ENCODE measurements around the gene AGT. TPM values are rescaled to one million over a fixed set of nuclear protein-coding genes. Genes with fewer than 3 reads are reported as not detected.
A peak's percentile ranks its signal among the peaks of the same experiment; 100 is the strongest.

The AGT gene
- total and polyA plus RNA-seq, 2 experiments from 2014 or later = not detected

- Histone ChIP-seq H3K9me3 (ENCODE audit: low read depth) (no peaks in the 10 kb centered on the region), H4K20me1 (ENCODE audit: insufficient read depth) (no peaks in the 10 kb centered on the region), H3K27ac (no peak overlapping the region), H3F3A (ENCODE audit: insufficient read depth) (no peaks in the 10 kb centered on the region), H3K9me2 (ENCODE audit: insufficient read depth) (no peaks in the 10 kb centered on the region), H3K79me2 (ENCODE audit: insufficient read depth) (no peaks in the 10 kb centered on the region), H3K36me3 (ENCODE audit: low read depth) (no peaks in the 10 kb centered on the region), H3K4me1 (ENCODE audit: insufficient read depth) (peaks cover 6% of the 10 kb centered on the region), H3K27me3 (replicated peaks; ENCODE audit: insufficient read depth) (peaks cover 3% of the 10 kb centered on the region; the same call in 1 of the 2 replicates), H3K4me2 (ENCODE audit: unreplicated experiment) (no peak overlapping the region), H3K9ac (no peak overlapping the region), H2AFZ (no peak overlapping the region), H3K4me3 (no peak overlapping the region)
- 53 to 63% methylated on average over 3 of the region's 3 CpGs for WGBS, 2 experiments (ENCODE audit: low coverage in 1 of 2, low lambda C conversion rate in 2 of 2, missing lambda C conversion rate in 2 of 2)
- in situ Hi-C loops (cut with MboI) = no loop called here
- TF ChIP-seq EZH2 (IDR thresholded peaks at IDR 0.05; ENCODE audit: insufficient read depth, poor library complexity, severe bottlenecking) (no peak), EZH2phosphoT487 (IDR thresholded peaks at IDR 0.05; ENCODE audit: insufficient read depth, low read depth) (no peak)
- no peak for DNase-seq
These were observed 1.6 kb upstream of the AGT start for GRCh38 chr1:230715510-230715909.

- no peaks in the 10 kb centered on the region for H3K9me2 ChIP-seq (ENCODE audit: insufficient read depth)
- H3K4me3 ChIP-seq = peak overlapping the region; percentile 49
- TF ChIP-seq EZH2 (IDR thresholded peaks at IDR 0.05; ENCODE audit: insufficient read depth, poor library complexity, severe bottlenecking) (no peak), EZH2phosphoT487 (IDR thresholded peaks at IDR 0.05; ENCODE audit: insufficient read depth, low read depth) (no peak)
- H2AFZ ChIP-seq = no peak overlapping the region
- no peaks in the 10 kb centered on the region for H3K79me2 ChIP-seq (ENCODE audit: insufficient read depth)
- no peak overlapping the region for H3K27ac ChIP-seq
- H3K9me3 ChIP-seq (ENCODE audit: low read depth) = no peaks in the 10 kb centered on the region
- no peak for DNase-seq
- H3K4me1 ChIP-seq (ENCODE audit: insufficient read depth) = peaks cover 6% of the 10 kb centered on the region
- H3K4me2 ChIP-seq (ENCODE audit: unreplicated experiment) = peak overlapping the region; percentile 68
- H4K20me1 ChIP-seq (ENCODE audit: insufficient read depth) = no peaks in the 10 kb centered on the region
- no peaks in the 10 kb centered on the region for H3K36me3 ChIP-seq (ENCODE audit: low read depth)
- peaks cover 3% of the 10 kb centered on the region; the same call in 1 of the 2 replicates for H3K27me3 ChIP-seq (replicated peaks; ENCODE audit: insufficient read depth)
- 68 to 75% methylated on average over 8 of the region's 8 CpGs for WGBS, 2 experiments (ENCODE audit: low coverage in 1 of 2, low lambda C conversion rate in 2 of 2, missing lambda C conversion rate in 2 of 2)
- no peak overlapping the region for H3K9ac ChIP-seq
- in situ Hi-C loops (cut with MboI) = no loop called here
- H3F3A ChIP-seq (ENCODE audit: insufficient read depth) = no peaks in the 10 kb centered on the region
These were observed 391 bp downstream of the AGT start for GRCh38 chr1:230713547-230713914.

GRCh38 chr1:230713138-230713537, 784 bp downstream of the AGT start:
- no peaks in the 10 kb centered on the region for H3F3A ChIP-seq (ENCODE audit: insufficient read depth)
- H3K79me2 ChIP-seq (ENCODE audit: insufficient read depth) = no peaks in the 10 kb centered on the region
- peaks cover 3% of the 10 kb centered on the region; the same call in 1 of the 2 replicates for H3K27me3 ChIP-seq (replicated peaks; ENCODE audit: insufficient read depth)
- no peak overlapping the region for H3K27ac ChIP-seq
- DNase-seq = no peak
- H3K36me3 ChIP-seq (ENCODE audit: low read depth) = no peaks in the 10 kb centered on the region
- in situ Hi-C loops (cut with MboI) = no loop called here
- no peak overlapping the region for H3K4me3 ChIP-seq
- TF ChIP-seq EZH2 (IDR thresholded peaks at IDR 0.05; ENCODE audit: insufficient read depth, poor library complexity, severe bottlenecking) (no peak), EZH2phosphoT487 (IDR thresholded peaks at IDR 0.05; ENCODE audit: insufficient read depth, low read depth) (no peak)
- H3K9ac ChIP-seq = no peak overlapping the region
- H3K4me2 ChIP-seq (ENCODE audit: unreplicated experiment) = no peak overlapping the region
- 62 to 64% methylated on average over 7 of the region's 7 CpGs for WGBS, 2 experiments (ENCODE audit: low coverage in 1 of 2, low lambda C conversion rate in 2 of 2, missing lambda C conversion rate in 2 of 2)
- no peak overlapping the region for H2AFZ ChIP-seq
- H3K9me3 ChIP-seq (ENCODE audit: low read depth) = no peaks in the 10 kb centered on the region
- H3K9me2 ChIP-seq (ENCODE audit: insufficient read depth) = no peaks in the 10 kb centered on the region
- H3K4me1 ChIP-seq (ENCODE audit: insufficient read depth) = peaks cover 6% of the 10 kb centered on the region
- no peaks in the 10 kb centered on the region for H4K20me1 ChIP-seq (ENCODE audit: insufficient read depth)

- in situ Hi-C loops (cut with MboI) = no loop called here
- Histone ChIP-seq H3K9ac (no peak overlapping the region), H3K9me2 (ENCODE audit: insufficient read depth) (no peaks in the 10 kb centered on the region), H3F3A (ENCODE audit: insufficient read depth) (no peaks in the 10 kb centered on the region), H3K4me3 (no peak overlapping the region), H3K27ac (no peak overlapping the region), H3K36me3 (ENCODE audit: low read depth) (no peaks in the 10 kb centered on the region), H3K27me3 (replicated peaks; ENCODE audit: insufficient read depth) (peaks cover 3% of the 10 kb centered on the region; the same call in 1 of the 2 replicates), H3K4me1 (ENCODE audit: insufficient read depth) (peaks cover 6% of the 10 kb centered on the region), H3K4me2 (ENCODE audit: unreplicated experiment) (no peak overlapping the region), H2AFZ (no peak overlapping the region), H3K79me2 (ENCODE audit: insufficient read depth) (no peaks in the 10 kb centered on the region), H3K9me3 (ENCODE audit: low read depth) (no peaks in the 10 kb centered on the region), H4K20me1 (ENCODE audit: insufficient read depth) (no peaks in the 10 kb centered on the region)
- WGBS, 2 experiments (ENCODE audit: low coverage in 1 of 2, low lambda C conversion rate in 2 of 2, missing lambda C conversion rate in 2 of 2) = 82 to 85% methylated on average over 14 to 17 of the region's 17 CpGs
- TF ChIP-seq EZH2 (IDR thresholded peaks at IDR 0.05; ENCODE audit: insufficient read depth, poor library complexity, severe bottlenecking) (no peak), EZH2phosphoT487 (IDR thresholded peaks at IDR 0.05; ENCODE audit: insufficient read depth, low read depth) (no peak)
- DNase-seq = no peak
These were observed 1.4 kb downstream of the AGT start for GRCh38 chr1:230712470-230712942.

GRCh38 chr1:230711245-230711644, 2.7 kb downstream of the AGT start:
- Histone ChIP-seq H3K27ac (no peak overlapping the region), H3K9me2 (ENCODE audit: insufficient read depth) (no peaks in the 10 kb centered on the region), H3F3A (ENCODE audit: insufficient read depth) (no peaks in the 10 kb centered on the region), H4K20me1 (ENCODE audit: insufficient read depth) (no peaks in the 10 kb centered on the region), H3K79me2 (ENCODE audit: insufficient read depth) (no peaks in the 10 kb centered on the region), H3K27me3 (replicated peaks; ENCODE audit: insufficient read depth) (peaks cover 3% of the 10 kb centered on the region; the same call in 1 of the 2 replicates), H3K36me3 (ENCODE audit: low read depth) (no peaks in the 10 kb centered on the region), H3K4me3 (no peak overlapping the region), H3K4me1 (ENCODE audit: insufficient read depth) (peaks cover 6% of the 10 kb centered on the region), H3K9me3 (ENCODE audit: low read depth) (no peaks in the 10 kb centered on the region), H3K9ac (no peak overlapping the region), H2AFZ (no peak overlapping the region), H3K4me2 (ENCODE audit: unreplicated experiment) (no peak overlapping the region)
- 63 to 67% methylated on average over 3 of the region's 3 CpGs for WGBS, 2 experiments (ENCODE audit: low coverage in 1 of 2, low lambda C conversion rate in 2 of 2, missing lambda C conversion rate in 2 of 2)
- no peak for DNase-seq
- in situ Hi-C loops (cut with MboI) = no loop called here
- TF ChIP-seq EZH2phosphoT487 (IDR thresholded peaks at IDR 0.05; ENCODE audit: insufficient read depth, low read depth) (no peak), EZH2 (IDR thresholded peaks at IDR 0.05; ENCODE audit: insufficient read depth, poor library complexity, severe bottlenecking) (no peak)
